ENCODE results near the gene NBAS.
"Not testable (repeated sequence)": the region's sequence is repeated elsewhere in the genome, so short reads cannot be mapped to it uniquely, and the experiment has no call there.

Gene NBAS

GRCh38 chr2:15238028-15238427 lies 323.1 kb downstream of the NBAS start:
- in situ Hi-C loops (cut with MboI; ENCODE audit: low sequenced_read_pairs): no loop called here

GRCh38 chr2:15230599-15231192 lies 330.4 kb downstream of the NBAS start:
- in situ Hi-C loops (cut with MboI; ENCODE audit: low sequenced_read_pairs): no loop called here

- in situ Hi-C loops (cut with MboI; ENCODE audit: low sequenced_read_pairs): no loop called here
These were observed 334.5 kb downstream of the NBAS start for GRCh38 chr2:15226661-15227060.

GRCh38 chr2:15225131-15225530 lies 336.0 kb downstream of the NBAS start:
- in situ Hi-C loops (cut with MboI; ENCODE audit: low sequenced_read_pairs): no loop called here

- in situ Hi-C loops (cut with MboI; ENCODE audit: low sequenced_read_pairs): no loop called here
These were observed 336.5 kb downstream of the NBAS start for GRCh38 chr2:15224641-15225040.

GRCh38 chr2:15223887-15224286 lies 337.2 kb downstream of the NBAS start:
- in situ Hi-C loops (cut with MboI; ENCODE audit: low sequenced_read_pairs): no loop called here

GRCh38 chr2:15222856-15223255 lies 338.3 kb downstream of the NBAS start:
- in situ Hi-C loops (cut with MboI; ENCODE audit: low sequenced_read_pairs): no loop called here

GRCh38 chr2:15220603-15221002 lies 340.5 kb downstream of the NBAS start:
- in situ Hi-C loops (cut with MboI; ENCODE audit: low sequenced_read_pairs): no loop called here

GRCh38 chr2:15218423-15219086 lies 342.6 kb downstream of the NBAS start:
- in situ Hi-C loops (cut with MboI; ENCODE audit: low sequenced_read_pairs): no loop called here

GRCh38 chr2:15212249-15212648 lies 348.9 kb downstream of the NBAS start:
- in situ Hi-C loops (cut with MboI; ENCODE audit: low sequenced_read_pairs): no loop called here

GRCh38 chr2:15210542-15210941 lies 350.6 kb downstream of the NBAS start:
- in situ Hi-C loops (cut with MboI; ENCODE audit: low sequenced_read_pairs): not testable (repeated sequence)

GRCh38 chr2:15206419-15206818 lies 354.7 kb downstream of the NBAS start:
- in situ Hi-C loops (cut with MboI; ENCODE audit: low sequenced_read_pairs): no loop called here

GRCh38 chr2:15205562-15205961 lies 355.6 kb downstream of the NBAS start:
- in situ Hi-C loops (cut with MboI; ENCODE audit: low sequenced_read_pairs): no loop called here

GRCh38 chr2:15201009-15201408 lies 360.1 kb downstream of the NBAS start:
- in situ Hi-C loops (cut with MboI; ENCODE audit: low sequenced_read_pairs): no loop called here

GRCh38 chr2:15200581-15200980 lies 360.6 kb downstream of the NBAS start:
- in situ Hi-C loops (cut with MboI; ENCODE audit: low sequenced_read_pairs): no loop called here

- in situ Hi-C loops (cut with MboI; ENCODE audit: low sequenced_read_pairs): no loop called here
These were observed 363.1 kb downstream of the NBAS start for GRCh38 chr2:15198051-15198450.

- in situ Hi-C loops (cut with MboI; ENCODE audit: low sequenced_read_pairs): no loop called here
These were observed 365.3 kb downstream of the NBAS start for GRCh38 chr2:15195813-15196212.

GRCh38 chr2:15191789-15192188 lies 369.3 kb downstream of the NBAS start:
- in situ Hi-C loops (cut with MboI; ENCODE audit: low sequenced_read_pairs): no loop called here

- in situ Hi-C loops (cut with MboI; ENCODE audit: low sequenced_read_pairs): no loop called here
These were observed 371.9 kb downstream of the NBAS start for GRCh38 chr2:15189216-15189615.

GRCh38 chr2:15187702-15188101 lies 373.4 kb downstream of the NBAS start:
- in situ Hi-C loops (cut with MboI; ENCODE audit: low sequenced_read_pairs): no loop called here

GRCh38 chr2:15186118-15186517 lies 375.0 kb downstream of the NBAS start:
- in situ Hi-C loops (cut with MboI; ENCODE audit: low sequenced_read_pairs): no loop called here

- in situ Hi-C loops (cut with MboI; ENCODE audit: low sequenced_read_pairs): no loop called here
These were observed 376.6 kb downstream of the NBAS start for GRCh38 chr2:15184491-15184890.

- in situ Hi-C loops (cut with MboI; ENCODE audit: low sequenced_read_pairs): no loop called here
These were observed 378.9 kb downstream of the NBAS start for GRCh38 chr2:15182275-15182674.

Data from HL-60/S4 (cell line).